IPS-NIHi7 (cell line): Measurements from ENCODE around the gene OAF.

Experiments used
- DNase-seq: peaks from one replicate; pipeline ENCODE4 v3.0.0; 2012; ENCODE audit warnings: mixed read lengths; ENCODE audit errors: extremely low spot score

OAF gene

DNA sequence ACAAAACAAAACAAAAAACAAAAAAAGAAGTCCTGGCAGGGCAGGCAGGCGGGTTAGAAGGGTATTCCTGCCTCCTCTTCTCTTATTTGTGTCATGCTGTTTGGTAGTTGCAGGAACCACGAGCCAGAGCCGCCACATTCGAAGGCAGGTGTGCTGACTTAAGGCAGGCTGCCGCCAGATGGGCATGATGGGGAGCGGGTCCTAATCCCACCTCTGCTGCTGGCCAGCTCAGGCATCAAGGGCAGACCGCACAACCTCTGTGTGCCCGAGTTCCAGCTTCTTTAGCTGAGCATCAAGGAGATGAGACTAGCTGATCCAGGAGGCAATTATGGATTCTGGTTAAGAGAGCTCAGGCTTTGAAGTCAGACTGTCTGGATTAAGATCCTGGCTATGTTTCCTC lies 12.1 kb downstream of the OAF start:
- DNase-seq, result no peak

DNA sequence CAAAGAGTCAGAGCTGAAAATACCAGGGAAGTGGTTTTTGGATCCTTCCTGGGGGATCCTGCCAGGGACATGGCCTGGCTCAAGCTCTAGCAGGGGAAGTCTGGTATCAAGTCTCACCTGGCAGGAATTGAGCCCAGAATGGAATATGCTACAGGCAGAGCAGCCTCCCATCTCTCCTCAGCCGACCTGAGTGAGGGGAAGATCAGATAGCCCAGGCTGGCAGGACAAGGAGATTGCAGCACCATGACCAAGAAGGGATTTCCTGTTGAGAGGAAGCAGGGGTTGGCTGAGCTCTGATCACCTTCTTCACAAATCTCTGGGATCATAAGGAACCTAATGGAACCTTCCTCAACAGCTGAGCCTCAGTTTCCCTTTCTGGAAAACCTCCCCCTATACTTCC lies 13.0 kb downstream of the OAF start:
- no peak for DNase-seq

DNA sequence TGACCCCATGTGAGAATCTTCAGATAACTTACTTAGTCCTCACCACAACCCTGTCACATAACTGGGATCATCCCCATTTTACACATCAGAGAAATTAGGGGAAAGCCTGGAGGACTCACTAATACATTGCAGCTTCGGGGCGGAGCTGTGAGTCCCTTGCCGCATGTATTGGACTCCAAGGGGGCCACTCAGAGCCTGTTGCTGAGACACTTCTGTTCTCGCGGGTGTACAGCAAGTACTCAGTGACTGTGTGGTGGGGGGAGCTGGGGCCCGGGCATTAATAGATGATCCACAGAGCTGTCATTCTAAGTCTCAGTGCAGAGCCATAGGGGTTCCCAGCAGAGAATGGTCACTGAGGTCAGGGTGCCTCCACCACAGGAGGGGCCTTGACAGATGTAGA lies 13.5 kb downstream of the OAF start:
- DNase-seq, result no peak

DNA sequence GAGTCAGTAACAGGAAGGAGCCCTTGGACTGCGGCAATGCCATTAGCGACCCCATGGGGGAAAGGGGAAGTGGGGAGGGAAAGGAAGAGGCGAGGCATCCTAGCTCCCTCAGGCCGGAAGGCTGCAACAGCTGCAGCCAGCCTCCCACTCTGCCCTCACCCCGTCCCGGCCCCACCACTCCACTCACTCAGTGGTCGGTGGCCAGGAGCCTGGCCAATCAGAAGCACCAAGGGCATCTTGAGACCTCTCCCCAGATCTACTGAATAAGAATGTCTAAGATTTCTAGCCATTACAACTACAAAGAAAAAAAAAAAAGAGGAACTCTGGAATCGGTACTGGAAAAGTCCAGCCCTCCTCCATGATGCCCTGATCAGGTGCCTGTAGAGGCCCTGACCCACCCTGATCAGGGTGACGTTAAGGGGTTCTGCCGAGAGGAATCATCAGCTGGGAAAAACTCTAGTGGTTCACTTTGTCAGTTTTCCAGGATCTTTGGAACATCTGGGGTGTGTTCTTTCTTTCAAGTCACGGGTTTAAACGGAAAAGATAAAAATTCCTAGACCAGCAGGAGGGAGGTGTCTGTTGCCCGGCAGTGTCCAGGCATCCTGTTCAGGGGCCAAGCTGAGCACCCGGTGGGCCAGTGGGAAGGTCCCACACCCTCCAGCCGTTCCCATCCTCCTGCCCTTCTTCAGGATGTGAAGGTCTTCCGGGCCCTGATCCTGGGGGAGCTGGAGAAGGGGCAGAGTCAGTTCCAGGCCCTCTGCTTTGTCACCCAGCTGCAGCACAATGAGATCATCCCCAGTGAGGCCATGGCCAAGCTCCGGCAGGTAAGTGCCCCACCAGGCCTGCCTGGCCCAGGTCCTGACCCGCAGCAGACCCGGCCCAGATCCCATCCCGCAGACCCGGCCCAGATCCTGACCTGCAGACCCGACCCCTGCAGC lies 14.4 kb downstream of the OAF start:
- DNase-seq, result no peak

DNA sequence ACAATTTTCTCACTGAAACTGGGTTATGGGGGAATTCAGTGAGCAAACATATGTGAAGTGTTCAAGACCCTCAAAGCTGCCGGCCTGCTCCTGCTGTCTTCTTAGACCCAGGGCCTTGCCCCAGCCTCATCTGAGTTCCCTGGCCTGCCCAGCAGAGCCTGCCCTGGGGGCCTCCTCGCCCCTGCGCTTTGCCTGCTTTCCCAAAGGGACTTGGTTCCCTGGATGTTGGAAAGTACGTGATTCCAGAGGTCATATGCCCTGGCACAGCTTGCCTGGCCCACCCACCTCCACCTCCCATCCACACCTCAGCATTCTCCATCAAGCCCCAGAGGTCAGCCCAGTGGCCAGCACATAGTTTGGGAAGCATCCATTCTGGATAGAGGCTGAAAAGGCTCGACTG lies 15.4 kb downstream of the OAF start:
- no peak for DNase-seq

DNA sequence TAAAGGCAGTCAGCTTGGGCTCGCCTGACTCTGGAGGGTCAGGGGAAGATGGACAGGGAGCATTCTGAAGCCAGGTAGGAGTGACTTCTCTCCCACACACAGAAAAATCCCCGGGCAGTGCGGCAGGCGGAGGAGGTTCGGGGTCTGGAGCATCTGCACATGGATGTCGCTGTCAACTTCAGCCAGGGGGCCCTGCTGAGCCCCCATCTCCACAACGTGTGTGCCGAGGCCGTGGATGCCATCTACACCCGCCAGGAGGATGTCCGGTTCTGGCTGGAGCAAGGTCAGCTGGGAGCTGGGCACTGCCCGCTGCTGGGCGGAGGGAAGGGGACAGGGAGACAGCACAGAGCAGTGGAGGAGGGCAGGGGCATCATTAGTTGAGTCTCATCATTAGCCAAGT lies 15.9 kb downstream of the OAF start:
- no peak for DNase-seq

DNA sequence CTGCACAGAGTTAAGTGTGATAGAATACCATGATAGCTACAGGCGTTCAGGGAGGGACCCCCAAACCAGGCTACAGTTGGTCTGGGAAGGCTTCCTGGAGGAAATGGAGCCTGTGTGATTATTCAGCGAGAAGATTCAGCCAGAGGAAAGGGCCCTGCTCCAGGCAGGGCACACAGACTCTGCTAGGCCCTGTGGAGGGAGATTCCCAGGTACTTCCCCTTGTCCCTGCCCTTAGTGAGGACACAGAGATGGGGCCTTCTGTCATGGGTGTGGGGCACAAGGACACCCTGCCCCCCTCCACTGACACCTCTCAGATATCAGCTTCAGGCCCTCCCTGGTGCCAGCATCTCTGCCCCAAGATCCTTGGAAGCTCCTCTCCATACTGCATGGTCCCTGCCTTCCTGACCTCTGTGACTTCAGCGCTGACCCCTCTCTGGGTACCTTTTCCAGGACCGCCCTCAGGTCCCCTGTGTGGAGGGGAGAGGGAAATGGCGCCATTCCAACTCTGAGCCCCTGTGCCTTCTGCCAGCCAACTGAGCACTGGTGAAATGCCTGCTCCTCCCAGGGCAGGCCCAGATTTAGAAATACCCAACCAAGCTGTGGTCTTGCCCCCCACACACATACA lies 16.5 kb downstream of the OAF start:
- DNase-seq, result no peak

DNA sequence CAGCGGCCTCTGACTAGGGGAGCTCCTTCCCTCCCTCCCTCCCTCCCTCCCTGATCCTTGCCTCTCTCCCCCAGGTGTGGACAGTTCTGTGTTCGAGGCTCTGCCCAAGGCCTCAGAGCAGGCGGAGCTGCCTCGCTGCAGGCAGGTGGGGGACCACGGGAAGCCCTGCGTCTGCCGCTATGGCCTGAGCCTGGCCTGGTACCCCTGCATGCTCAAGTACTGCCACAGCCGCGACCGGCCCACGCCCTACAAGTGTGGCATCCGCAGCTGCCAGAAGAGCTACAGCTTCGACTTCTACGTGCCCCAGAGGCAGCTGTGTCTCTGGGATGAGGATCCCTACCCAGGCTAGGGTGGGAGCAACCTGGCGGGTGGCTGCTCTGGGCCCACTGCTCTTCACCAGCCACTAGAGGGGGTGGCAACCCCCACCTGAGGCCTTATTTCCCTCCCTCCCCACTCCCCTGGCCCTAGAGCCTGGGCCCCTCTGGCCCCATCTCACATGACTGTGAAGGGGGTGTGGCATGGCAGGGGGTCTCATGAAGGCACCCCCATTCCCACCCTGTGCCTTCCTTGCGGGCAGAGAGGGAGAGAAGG lies 18.1 kb downstream of the OAF start:
- peak; percentile 66 for DNase-seq

DNA sequence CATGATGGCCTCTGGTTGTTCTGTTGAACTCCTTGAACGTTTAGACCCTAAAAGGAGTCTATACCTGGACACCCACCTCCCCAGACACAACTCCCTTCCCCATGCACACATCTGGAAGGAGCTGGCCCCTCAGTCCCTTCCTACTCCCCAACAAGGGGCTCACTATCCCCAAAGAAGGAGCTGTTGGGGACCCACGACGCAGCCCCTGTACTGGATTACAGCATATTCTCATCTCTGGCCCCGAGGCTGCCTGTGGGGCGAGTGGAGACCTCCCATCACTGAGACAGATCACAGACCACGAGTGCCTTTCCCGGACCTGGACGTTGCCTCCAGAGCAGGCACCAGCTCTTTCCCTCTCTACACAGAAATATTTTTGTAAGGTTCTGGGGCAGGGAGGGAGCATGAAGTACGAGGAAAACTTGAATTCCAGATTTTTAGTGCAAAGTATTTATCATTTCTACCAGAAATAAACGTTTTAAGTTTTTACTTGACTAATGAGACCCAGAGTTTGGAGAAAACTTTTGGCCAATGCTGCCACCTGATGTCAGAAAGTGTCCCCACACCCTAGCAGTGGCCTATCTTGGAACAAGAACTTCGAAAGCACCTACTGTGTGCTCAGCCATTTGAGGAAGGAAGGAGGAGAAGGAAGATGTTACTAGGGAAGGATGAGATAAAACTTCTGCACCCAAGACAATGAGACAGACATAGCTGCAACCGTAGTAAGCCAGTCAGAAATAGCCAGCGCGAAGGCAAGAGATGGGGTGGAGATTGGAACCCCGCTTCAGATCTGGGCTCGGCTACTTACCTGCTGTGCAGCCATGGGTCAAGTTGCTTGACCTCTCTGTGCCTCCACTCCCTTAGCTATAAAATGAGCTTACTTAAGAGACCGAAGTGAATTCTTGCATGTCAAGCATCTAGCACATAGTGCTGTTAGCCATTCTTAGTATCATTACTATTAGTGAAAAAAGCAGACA lies 18.9 kb downstream of the OAF start:
- DNase-seq, result no peak

DNA sequence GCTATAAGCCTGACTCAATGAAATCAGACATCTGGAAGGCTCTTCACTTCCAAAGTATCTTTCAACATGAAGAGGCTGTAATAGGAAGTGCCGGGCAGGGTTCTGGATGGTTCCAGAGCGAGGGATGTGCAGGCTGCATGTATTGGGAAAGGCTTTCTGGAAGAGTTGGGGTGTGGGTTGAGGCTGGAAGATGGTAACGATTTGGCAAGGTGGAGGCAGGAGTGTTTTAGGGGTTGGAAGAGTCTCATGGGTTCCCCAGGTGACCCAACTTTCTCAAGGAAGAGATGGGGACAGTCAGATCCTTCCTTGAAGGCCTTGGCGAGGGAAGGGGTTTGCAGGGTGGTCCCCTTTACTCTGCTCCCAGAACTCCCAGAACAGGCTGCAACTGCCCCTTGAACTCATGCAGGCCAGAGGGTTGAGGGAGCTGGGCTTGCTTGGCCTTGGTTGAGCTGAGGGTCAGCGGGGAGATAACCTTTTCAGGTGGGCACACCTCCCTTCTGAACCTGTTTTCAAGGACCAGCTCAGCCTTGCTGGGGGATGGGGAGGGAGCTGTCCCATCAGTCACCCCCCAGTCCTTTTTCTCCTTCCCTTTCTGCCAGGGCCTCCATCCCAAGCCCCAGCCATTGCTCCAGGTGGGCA lies 19.7 kb downstream of the OAF start:
- DNase-seq, result no peak

DNA sequence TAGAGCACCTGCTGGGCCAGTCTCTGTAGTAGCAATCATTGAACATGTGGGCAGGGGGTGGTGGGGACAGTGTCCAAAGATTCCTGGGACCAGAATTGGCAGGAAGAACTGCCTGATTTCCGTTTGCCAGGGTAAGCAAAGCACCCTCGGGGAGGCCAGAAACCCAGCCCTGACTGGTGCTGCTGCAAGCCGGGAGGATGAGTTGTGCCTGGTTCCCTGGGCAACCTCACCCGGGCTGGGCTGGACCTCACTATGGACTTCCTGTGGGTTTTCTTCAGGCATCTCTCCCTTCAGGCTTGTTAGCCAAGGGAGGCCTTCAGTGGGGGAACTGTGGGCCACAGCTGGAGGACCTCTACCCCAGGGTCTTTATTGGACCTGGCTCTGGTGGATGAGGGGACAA lies 21.1 kb downstream of the OAF start:
- no peak for DNase-seq

DNA sequence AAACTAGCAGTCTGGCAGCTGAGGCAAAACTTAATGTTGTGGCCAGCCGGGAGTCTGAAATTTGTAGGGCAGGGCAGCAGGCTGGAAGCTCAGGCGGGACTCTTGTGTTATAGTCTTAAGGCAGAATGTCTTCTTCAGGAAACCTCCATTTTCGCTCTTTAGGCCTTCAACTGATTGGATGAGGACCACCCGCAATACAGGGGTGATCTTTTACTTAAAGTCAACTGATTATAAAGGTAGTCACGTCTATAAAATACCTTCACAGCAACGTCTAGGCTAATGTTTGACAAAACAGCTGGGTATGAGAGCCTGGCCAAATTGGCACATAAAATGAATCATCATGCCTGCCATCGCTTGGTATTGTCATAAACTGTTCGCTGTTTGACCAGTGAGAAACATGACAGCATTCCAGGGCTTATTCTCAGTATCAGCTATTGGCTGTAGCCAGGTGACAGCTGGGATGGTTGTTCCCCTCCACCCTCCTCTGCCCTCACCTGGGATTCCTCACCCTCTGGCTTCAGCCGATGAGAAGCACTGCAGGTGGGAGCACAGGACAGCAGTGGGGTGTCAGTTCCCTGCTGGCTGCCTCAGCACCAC lies 22.5 kb downstream of the OAF start:
- DNase-seq, result no peak

DNA sequence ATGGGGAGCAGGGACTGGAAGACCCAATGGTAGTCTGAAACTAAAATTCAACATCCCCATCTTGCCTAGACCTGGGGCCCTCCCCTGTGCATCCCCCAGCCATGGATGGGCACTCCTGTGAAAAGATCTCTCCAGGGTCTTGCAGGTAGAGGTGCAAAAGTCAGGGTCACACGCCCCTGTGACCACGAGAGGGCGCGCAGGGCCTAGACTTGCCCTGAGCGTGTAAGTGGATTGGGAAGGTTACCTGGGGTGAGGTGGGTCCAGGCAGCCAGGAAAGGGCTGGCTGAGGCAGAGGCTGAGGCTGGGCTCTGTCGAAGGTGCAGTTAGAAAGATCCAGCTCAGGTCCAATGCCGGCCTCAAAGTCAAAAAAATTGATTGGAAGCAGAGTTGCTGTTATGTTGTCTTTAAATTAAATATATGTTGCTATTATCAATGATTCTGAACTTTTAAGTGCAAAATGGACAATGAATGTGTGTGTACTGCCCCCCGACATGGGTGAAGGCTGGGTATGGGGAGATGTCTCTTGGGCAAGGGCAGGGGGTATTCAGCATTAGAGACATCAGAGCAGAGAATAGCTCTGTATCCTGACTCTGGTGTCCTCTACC lies 24.3 kb downstream of the OAF start:
- DNase-seq, result peak; percentile 92

DNA sequence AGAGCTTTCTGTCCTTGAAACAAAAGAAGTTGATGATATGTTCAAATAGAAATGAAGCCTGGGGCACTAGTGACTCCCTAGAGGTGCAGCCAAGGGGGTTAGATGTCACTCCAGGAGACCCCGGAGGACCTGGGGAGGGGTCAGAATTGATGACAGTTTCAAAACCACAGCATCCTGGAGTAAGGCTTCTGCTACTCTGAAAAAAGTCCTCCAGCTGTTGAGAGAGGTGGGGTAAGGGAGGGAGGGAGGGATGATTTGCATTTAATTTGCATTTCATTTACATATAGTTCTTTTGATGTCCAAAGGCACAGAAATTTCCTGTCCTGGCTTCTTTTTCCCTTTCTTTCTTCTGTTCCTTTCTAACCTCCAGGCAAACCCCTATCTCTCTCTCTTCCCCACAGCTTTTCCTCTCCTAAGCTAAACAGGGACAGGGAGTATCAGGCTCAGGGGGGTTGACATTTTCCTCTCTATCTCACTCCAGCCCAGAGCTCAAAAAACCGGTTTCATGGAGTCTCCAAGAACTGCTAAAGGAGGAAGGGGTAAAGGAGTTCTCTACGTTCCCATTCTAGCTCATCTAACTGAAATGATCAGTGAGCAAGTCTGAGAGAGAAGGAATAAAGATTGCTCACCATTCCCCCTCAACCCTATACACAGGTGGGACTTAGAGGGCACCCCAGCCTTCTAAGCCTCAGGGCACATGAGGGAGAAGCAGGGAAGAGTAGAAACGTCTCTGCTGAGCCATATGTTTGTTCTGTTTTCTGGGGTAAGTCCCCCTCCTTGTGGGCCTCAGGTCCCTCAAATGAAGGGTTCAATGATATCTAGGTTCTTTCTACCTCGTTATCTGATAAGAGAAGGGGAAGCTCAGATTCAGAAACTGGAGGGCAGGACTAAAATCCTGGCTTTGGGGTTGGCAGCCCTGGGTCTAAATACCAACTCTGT lies 25.6 kb downstream of the OAF start:
- DNase-seq, result peak; percentile 35

DNA sequence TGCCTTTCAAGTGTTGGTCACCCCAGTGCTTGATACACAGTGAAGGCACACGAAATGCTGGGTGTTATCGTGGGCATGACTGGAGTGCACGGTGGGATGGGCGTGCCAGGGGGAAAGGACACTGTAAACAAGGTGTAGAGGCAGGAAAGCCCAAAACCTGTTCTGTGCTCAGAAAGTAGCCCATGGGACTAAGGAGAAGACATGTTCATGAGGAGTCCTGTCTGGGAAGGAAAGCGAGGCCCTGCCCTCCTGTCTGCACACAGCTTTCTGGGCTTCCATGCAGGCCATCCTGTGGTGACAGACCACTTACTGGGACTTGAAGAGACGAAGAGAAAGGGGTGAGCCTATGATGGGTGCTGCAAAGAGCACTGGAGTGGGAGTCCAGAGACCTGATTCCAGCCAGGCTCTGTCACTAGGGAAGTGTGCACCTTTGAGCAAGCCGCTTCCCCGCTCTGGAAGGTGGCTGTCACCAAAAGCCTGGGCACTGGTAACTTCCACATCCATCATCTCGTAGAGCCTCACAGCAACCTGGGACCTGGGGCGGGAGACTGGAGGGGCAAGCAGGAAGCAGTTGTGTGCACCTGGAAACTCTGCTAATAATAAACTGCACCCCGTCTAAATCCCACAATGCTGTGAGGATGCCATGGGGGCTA lies 28.3 kb downstream of the OAF start:
- no peak for DNase-seq

DNA sequence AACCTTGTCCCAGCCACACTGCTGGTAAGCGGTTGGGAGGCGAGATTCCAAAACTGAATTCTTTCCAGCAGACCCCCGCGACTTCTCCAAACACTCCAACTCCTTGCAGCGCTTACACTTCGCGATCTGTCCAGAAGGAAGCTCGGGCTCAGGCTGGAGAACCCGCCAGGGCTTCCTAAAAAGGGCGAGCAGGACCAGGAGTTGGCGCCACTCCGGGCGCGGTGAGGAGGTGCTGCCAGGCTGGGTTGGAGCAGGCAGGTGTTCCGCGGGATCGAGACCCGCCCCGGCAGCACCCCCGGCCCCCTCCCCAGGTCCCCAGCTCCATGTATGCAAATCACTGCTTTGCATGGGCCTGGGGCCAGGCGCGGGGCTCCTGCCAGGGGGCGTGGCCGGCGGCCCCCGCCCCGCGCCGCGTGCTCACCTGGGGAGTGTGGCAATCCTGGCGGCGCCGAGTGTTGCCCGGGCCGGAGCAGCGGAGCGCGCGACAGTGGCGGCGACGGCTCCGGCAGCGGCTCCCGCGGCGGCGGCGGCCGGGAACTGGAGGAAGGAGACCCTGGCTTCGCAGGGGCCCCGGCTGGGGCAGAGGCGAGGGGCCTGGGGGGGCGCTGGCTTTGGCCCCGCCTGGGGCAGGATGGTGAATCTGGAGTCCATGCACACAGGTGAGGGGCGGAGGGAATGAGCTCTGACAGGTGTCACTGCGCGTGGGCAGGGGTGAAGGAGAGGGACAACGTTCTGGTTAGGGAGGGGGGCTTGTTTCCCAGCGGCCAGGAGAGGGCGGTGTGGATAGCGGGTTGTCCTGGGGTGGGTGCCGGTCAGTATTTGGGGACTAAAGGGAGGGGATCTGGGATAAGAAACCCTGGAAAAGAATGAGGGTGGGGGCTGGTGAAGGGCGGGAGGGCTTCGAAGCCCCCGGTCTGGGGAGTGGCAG lies 29.1 kb downstream of the OAF start, which contains the start of gene POU2F3:
POU2F3 (plus strand) TSS at position 428 of the 928 bp plus-strand sequence; CDS start at position 632, 204 bp downstream.
- peak; percentile 71 for DNase-seq

DNA sequence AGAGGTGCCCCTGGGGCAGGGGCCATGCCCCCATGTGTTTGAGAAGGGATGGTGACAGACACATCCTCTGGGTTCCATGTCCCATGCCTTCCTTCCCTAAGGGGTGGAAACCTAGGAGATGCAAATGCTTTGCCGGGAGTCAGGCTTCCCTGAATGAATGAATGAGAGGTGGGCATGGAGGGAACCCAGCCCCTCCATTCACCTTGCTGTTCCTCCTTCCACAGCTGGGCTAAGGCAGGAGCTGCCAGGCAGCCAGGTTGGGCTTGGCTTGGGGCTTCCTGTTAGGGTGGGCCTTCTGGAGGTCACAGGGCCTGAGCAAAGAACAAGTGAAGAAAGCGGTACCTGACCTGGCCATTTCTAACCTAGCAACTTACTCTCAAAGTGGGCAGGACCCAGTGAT lies 30.0 kb downstream of the OAF start:
- no peak for DNase-seq

DNA sequence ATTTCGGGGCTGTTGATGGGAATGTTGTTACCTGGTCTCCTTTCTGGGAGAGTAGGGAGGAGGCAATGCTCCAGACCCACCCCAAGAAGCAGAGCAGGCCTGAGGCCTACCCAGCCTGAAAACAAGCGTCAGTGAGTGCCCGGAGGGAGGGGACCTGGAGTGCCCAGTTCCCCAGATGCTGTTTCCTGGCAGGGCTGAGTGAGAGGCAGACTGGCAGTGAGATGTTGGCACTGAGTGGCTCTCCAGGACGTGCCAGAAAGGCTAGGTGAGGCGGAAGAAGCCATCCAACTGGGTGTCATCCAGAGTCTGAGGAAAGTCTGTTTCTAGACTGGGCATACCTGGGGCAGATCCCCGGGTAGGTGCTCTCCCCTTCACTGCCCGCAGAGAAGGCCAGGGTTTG lies 30.4 kb downstream of the OAF start:
- DNase-seq, result no peak
